Ovary (tissue), 3 donors: Measurements from ENCODE around the gene WBP2.

Experiments used
- CTCF ChIP-seq, 3 donors: fragments of 450-650 bp in 2 of 3; fragments of 200-600 bp in 1 of 3; IDR thresholded peaks; one replicate each; pipeline versions ENCODE4 v1.5.1 to v1.8.0; 2016 to 2022; ENCODE audit warnings: antibody characterized with exemption in 3 of 3, mild to moderate bottlenecking in 1 of 3
- POLR2A ChIP-seq: fragments of 450-650 bp; IDR thresholded peaks from one replicate; pipeline ENCODE4 v1.6.1; 2017; ENCODE audit warnings: antibody characterized with exemption, mild to moderate bottlenecking, moderate library complexity
- donor health status: DM: no; HTN: no; CAD: no.

DNA sequence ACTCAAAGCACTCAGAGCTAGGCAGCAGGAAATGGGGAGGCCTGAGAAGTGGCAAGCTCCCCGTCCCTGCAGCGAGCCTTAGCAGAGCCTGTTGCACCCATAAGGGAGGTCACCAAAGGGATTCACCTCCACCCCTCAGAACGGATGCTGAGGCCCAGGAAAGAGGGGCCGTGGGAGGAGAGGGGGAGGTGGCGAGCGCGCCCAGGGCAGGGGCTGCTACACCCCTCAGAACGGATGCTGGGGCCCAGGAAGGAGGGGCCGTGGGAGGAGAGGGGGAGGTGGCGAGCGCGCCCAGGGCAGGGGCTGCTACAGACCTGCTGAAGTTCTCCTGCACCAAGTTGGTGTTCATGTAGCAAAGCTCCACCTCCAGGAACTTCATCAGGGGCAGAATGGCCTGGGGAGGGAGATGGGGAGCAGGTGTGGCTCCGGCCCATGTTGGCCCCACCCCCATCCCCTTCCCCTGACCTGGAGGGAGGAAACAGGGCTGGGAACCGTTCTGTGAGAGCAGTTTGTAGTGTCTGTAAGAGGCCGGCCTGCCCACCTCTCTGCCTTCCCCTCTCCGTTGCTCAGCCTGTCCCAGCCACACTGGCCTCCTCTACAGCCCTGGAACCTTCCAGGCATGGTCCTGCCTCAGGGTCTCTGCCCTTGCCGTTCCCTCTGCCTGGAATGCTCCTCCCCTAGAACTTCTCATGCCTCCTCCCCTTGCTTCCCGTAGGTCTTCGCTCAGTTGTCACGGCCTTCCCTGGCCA lies 22.3 kb downstream of the WBP2 start:
- TF ChIP-seq CTCF (IDR thresholded peaks at IDR 0.05): no peak
- no peak for TF ChIP-seq POLR2A
